Activated CD8-positive, alpha-beta memory T cell treated with anti-CD3 and anti-CD28 coated beads for 48 hours (primary cell): ENCODE measurements around the gene FIGLA.
A peak's percentile ranks its signal among the peaks of the same experiment; 100 is the strongest.

Experiments
- DNase-seq, 3 experiments: peaks; one replicate each; pipeline ENCODE4 v3.0.0-alpha.2; 2020; ENCODE audit warnings: low read depth in 2 of 3, low spot score in 2 of 3

Gene FIGLA

GRCh38 chr2:70776266-70776665 is 14.2 kb downstream of the FIGLA start:
- no peak for DNase-seq

GRCh38 chr2:70775141-70775540 is 15.3 kb downstream of the FIGLA start:
- no peak for DNase-seq

GRCh38 chr2:70772486-70773155 is 17.8 kb downstream of the FIGLA start:
- no peak for DNase-seq

GRCh38 chr2:70771446-70771845 is 19.0 kb downstream of the FIGLA start:
- DNase-seq, result no peak

- DNase-seq, result no peak
Observed at GRCh38 chr2:70769450-70769849, 21.0 kb downstream of the FIGLA start.

- no peak for DNase-seq
Observed at GRCh38 chr2:70768590-70769085, 21.8 kb downstream of the FIGLA start.

- DNase-seq, result peak in 2 of 3 experiments; percentile 26 to 27
Observed at GRCh38 chr2:70767699-70768589, 22.5 kb downstream of the FIGLA start, which contains the start of gene ADD2. Gene ADD2, minus strand, starts transcription at chr2:70768200. Its CDS starts 61,792 bp downstream, at chr2:70706408.

- no peak for DNase-seq
Observed at GRCh38 chr2:70767079-70767698, 23.3 kb downstream of the FIGLA start.

- DNase-seq, result no peak
Observed at GRCh38 chr2:70766357-70767078, 23.9 kb downstream of the FIGLA start.

- DNase-seq, result no peak
Observed at GRCh38 chr2:70765507-70765906, 24.9 kb downstream of the FIGLA start.

GRCh38 chr2:70759446-70759845 is 31.0 kb downstream of the FIGLA start:
- DNase-seq, result no peak

- DNase-seq, result no peak
Observed at GRCh38 chr2:70757966-70758365, 32.5 kb downstream of the FIGLA start.

GRCh38 chr2:70757360-70757759 is 33.1 kb downstream of the FIGLA start:
- DNase-seq, result no peak

- no peak for DNase-seq
Observed at GRCh38 chr2:70756128-70756527, 34.3 kb downstream of the FIGLA start.

- no peak for DNase-seq
Observed at GRCh38 chr2:70753902-70754301, 36.5 kb downstream of the FIGLA start.

GRCh38 chr2:70753031-70753430 is 37.4 kb downstream of the FIGLA start:
- DNase-seq, result no peak

- no peak for DNase-seq
Observed at GRCh38 chr2:70752396-70752795, 38.0 kb downstream of the FIGLA start.

GRCh38 chr2:70751881-70752280 is 38.6 kb downstream of the FIGLA start:
- no peak for DNase-seq

GRCh38 chr2:70750320-70750719 is 40.1 kb downstream of the FIGLA start:
- DNase-seq, result no peak

- no peak for DNase-seq
Observed at GRCh38 chr2:70748002-70748784, 42.2 kb downstream of the FIGLA start.
